ENCODE measurements around the gene DDX49.
A peak's percentile ranks its signal among the peaks of the same experiment; 100 is the strongest.
"Not testable (repeated sequence)": the region's sequence is repeated elsewhere in the genome, so short reads cannot be mapped to it uniquely, and the experiment has no call there.

Gene DDX49

GRCh38 chr19:18912933-18913332 lies 6.6 kb upstream of the DDX49 start:
- no peak for DNase-seq

- no peak for DNase-seq
Observed at GRCh38 chr19:18913466-18913865, 6.0 kb upstream of the DDX49 start.

- DNase-seq = no peak
Observed at GRCh38 chr19:18915639-18916038, 3.9 kb upstream of the DDX49 start.

- not testable (repeated sequence) for DNase-seq
Observed at GRCh38 chr19:18917593-18917992, 1.9 kb upstream of the DDX49 start.

GRCh38 chr19:18919900-18920214 lies 342 bp downstream of the DDX49 start:
- DNase-seq = no peak

- no peak for DNase-seq
Observed at GRCh38 chr19:18920400-18920799, 885 bp downstream of the DDX49 start.

- no peak for DNase-seq
Observed at GRCh38 chr19:18921593-18921992, 2.1 kb downstream of the DDX49 start.

- no peak for DNase-seq
Observed at GRCh38 chr19:18922228-18922985, 2.9 kb downstream of the DDX49 start.

- DNase-seq = no peak
Observed at GRCh38 chr19:18924684-18925213, 5.2 kb downstream of the DDX49 start.

- no peak for DNase-seq
Observed at GRCh38 chr19:18928018-18928805, 8.7 kb downstream of the DDX49 start.

GRCh38 chr19:18929311-18929710 lies 9.8 kb downstream of the DDX49 start:
- no peak for DNase-seq

GRCh38 chr19:18931316-18932162 lies 12.0 kb downstream of the DDX49 start:
- DNase-seq = no peak

GRCh38 chr19:18932216-18932841 lies 12.8 kb downstream of the DDX49 start:
- DNase-seq = peak; percentile 70

GRCh38 chr19:18933297-18933696 lies 13.8 kb downstream of the DDX49 start:
- no peak for DNase-seq

- no peak for DNase-seq
Observed at GRCh38 chr19:18939163-18939562, 19.6 kb downstream of the DDX49 start.

- DNase-seq = no peak
Observed at GRCh38 chr19:18939922-18940768, 20.6 kb downstream of the DDX49 start.

GRCh38 chr19:18940769-18941627 lies 21.5 kb downstream of the DDX49 start, which contains the start of gene HOMER3:
TSS of gene HOMER3 (minus strand) at chr19:18941217. CDS start at chr19:18938982, 2,235 bp downstream.
- DNase-seq = peak; percentile 65

- DNase-seq = no peak
Observed at GRCh38 chr19:18941628-18942354, 22.3 kb downstream of the DDX49 start.

- no peak for DNase-seq
Observed at GRCh38 chr19:18942692-18943091, 23.2 kb downstream of the DDX49 start.

GRCh38 chr19:18943465-18943864 lies 23.9 kb downstream of the DDX49 start:
- DNase-seq = no peak

Data from activated effector memory CD4-positive, alpha-beta T cell treated with Interleukin-2 at 50 U/mL for 16 hours (primary cell).